RKO (cell line): ENCODE data around the gene VSIG8.

ENCODE experiments used
- DNase-seq: peaks from one replicate; pipeline ENCODE4 v3.0.0-alpha.2; 2016; ENCODE audit warnings: low spot score

VSIG8 gene

DNA sequence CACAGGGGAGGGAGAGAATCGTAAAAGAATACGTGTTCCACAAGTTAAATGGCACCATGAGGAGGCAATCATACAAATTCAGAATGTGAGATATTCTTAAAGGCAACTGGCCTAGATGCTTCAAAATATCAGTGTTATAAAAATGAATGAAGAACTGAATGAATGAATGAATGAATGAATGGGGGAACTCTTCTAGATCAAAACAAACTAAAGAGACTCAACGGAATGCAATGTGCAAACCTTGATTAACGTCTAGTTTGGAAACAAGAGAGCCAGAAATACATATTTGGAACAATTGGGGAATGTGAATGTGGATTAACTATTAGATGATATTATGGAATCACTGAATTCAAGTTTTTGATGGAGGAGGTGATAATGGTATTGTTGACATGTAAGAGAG lies 20.7 kb upstream of the VSIG8 start:
- no peak for DNase-seq

DNA sequence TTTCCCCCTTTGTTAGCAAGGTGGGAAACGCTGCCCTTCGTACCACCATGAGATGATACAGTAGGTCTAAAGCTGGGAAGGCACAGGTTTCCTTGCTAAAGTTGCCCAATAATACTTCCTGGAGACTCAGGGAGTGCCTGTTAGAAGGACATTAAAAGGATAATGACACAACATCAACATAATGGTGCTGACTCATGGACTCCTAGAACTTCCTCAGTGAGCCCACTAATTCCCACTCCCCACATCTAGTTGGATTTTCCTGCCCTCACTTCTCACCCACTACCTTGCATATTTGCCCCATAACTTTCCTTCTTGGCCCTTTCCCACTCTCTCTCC lies 20.0 kb upstream of the VSIG8 start:
- peak; percentile 20 for DNase-seq

DNA sequence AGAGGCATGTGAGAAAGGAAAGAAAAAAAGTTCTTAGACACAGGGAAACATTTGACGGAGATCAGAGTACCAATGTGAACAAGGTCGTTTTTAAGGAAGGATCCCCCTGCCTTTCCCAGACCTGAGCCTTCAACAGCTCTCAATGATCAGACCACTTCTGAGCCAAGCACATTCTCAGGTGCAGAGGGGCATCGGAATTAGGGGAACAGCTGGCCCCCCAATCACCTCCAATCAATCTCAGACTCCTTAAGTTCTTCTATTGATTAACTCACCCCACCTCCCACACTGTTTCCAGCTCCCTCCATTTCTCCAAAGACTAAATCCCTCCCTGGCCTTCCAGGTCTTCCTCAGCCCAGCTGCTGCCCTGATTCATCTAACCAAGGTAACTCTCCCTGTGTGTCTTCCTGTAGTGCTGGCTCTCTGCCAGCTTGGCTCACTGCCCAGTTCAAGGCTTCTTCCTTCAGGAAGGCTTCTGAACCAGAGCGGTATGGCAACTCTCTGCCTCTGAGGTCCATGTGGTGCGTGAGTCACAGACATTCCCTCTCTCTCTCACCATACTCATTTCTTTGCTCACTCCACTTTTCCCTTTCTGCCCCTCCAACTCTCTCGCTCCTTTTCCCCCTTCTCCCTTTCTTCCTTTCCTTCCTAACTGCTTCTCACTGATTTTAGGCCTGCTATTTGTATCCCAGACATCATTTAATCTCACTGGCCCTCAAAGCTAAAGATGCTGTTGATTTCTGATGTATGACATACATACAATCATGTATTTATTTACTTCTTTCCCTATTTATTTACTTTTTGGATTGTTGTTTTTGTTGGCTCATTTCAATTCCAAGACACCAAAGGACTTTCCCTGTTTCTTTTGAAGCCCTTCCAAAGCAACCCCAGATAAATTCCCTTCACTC lies 19.4 kb upstream of the VSIG8 start:
- DNase-seq = peak; percentile 62

DNA sequence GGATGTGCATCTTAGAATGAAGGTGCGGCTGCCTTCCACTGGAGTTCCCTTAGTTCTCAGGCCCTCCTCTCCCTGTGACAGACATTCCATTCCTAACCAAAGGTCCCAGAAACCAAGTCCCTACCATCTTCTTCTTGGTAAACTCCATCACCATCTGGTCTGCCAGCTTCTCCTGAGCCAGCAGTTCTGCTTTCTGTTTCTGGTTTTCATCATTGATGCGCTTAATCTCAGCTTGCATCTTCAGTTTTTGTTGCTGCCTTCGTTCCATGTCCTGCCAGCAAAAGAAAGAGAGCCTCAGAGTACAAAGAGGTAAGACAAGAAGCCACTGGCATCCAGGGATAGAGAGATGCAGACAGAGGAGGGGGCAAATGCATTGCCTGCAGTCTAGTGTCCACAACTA lies 18.0 kb upstream of the VSIG8 start:
- no peak for DNase-seq

DNA sequence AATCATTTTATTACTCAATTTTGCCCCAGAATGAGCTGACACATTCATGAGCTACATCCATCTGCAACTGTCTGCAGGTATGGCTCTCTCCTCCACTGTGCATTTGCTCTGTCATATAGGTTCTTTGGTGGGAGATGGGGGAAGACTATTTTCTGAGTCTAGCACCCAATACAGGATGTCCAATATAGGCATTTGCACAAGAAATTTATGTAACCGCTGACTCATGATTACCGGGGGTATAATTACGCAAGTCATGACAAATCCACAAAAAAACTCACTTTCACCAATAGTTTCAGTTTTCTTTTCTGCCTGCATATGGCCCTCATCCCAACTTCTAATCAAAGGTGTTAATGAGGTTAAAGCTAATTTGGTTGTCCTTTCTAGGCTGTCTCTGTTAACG lies 17.5 kb upstream of the VSIG8 start:
- DNase-seq = peak; percentile 65

DNA sequence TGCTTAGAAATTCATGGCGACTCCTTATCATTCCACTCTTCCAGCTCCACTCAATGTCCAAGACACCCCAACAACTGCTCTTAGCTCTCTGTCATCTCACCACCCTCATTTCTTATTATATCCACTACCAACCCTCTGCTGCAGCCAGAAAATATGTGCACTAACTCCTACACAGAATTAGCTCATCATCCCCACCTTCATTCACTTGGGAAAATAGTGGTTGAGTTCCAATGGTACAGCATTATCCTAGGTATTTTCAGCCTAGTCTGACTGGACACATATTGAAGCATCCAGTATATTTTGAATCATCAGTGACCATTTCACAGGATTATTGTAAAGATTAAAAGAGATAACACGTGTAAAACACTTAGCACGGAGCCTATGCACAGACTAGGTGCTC lies 16.7 kb upstream of the VSIG8 start:
- DNase-seq = no peak

DNA sequence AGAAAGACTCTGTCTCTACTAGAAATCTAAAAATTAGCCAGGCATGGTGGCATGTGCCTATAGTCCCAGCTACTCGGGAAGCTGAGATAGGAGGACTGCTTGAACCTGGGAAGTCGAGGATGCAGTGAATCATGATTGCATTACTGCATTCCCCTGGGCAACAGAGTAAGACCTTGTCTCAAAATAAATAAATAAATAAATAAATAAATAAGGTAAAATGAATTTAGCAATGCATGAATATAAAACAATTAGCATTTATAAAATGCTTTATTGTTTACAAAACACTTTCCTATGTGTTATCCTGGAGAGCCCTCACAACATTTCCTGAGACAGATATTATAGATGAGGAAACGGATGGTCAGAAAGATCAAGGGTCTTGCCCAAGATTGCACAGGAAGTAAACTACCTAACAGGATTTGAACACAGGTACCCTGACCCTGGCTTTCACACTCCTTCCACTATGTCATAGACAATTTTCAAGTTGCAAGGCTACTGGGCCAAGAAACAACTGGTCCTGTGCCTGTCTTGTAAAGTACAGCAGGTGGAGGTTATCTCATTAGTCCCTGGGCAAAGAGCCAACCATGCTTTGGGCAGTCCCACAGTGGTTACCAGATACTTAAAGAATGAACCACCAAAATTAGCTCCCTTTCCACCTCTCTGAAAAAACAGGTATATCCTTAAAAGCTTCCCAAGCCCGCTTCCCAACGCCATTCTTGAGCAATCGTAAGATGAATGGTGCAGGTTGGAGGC lies 15.4 kb upstream of the VSIG8 start:
- DNase-seq = no peak

DNA sequence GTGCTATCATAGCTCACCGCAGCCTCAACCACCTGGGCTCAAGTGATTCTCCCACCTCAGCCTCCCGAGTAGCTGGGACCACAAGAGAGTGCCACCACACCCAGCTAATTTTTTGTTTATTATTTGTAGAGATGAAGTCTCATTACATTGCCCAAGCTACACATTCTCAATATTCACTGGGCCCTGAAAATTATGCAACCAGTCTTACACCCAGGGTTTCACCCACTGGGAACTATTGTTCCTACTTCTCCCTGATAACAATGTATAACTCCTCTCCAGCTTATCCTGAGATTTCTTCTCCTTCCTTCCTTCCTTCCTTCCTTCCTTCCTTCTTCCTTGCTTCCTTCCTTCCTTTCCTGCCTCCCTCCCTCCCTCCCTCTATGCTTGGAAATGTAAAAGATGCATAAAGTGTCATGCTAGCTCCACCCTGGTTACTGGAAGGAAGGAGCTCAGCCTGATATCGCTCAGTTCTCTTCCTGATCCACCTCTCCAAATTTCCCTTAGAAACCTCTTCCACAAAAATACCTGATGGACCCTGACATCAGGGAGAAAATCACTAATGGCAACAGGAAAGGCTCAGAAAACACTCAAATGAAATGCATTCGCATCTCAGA lies 11.2 kb upstream of the VSIG8 start:
- no peak for DNase-seq

DNA sequence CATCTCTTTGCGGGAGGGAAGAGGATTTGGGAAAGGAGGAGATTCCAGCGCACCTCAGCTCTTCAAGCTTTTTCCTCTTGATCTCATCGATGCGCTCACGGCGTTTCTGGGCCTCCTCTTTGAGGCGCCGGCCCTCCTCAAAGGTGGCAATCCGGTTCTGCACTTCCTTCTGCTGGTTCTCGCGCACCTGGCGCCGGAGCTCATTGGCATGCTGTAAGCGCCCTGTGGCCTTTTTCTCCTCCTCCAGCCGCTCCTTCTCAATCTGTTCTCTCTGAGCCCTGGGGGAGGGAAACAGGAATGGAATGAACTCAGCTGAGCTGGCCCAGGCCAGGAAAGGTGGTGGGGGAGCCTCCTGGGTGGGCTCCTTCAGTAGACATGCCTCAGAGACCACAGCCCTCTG lies 10.4 kb upstream of the VSIG8 start:
- no peak for DNase-seq

DNA sequence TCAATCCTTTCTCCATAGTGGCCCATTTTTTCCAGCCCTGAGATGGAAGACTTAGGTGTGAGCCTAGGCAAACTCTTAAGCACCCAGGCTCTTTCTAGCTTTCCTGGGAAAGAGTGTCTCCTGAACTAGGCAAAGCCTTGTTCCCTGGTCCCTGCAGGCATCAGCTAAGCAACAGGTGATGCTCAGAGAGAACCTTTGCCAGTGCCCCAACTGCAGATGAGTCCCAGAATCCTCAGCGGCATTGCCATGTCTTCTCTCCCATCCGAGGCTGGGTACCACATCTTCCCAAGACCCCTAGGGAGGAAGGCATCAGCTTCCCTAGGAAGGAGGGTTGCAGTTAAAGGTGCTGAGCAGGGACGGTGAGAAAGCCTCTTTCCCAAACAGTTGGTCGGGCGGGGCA lies 8.2 kb upstream of the VSIG8 start:
- no peak for DNase-seq

DNA sequence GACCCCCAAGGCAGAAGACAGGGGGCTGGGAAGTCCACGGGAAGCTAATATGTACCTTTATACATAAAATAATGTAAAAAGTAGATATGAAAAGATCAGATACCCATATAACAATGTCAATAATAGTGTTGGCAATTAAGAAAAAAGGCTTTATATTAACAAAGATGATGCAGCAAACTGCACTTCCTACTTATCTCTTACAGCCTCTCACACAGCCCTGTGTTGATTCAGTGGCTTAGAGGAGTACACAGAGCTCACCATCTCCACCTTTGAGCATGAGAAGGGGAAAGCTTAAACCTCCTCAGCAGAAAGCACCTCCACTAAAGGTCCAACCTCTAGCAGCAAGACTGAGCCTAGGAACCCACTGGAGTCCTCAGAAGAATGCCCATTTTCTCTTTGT lies 7.2 kb upstream of the VSIG8 start:
- no peak for DNase-seq

DNA sequence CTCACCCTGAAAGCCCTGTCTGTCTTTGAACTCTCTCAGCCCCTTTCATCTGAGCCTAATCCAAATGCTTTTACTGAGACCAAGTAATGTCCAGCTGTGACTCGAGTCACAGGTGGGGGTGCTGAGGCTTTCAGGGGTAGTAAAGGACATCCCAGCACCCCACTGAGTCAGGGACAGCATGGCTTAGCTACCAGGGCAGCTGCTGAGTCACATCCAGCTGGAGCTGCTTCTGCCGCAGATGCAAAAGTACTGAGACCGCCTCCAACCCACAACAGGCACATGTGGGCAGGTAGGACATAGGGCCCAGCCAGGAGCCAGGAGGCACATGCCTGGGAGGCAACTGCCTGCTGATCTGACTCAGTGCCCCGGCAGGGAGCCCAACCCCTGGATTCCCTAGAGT lies 6.7 kb upstream of the VSIG8 start:
- DNase-seq = peak; percentile 44

DNA sequence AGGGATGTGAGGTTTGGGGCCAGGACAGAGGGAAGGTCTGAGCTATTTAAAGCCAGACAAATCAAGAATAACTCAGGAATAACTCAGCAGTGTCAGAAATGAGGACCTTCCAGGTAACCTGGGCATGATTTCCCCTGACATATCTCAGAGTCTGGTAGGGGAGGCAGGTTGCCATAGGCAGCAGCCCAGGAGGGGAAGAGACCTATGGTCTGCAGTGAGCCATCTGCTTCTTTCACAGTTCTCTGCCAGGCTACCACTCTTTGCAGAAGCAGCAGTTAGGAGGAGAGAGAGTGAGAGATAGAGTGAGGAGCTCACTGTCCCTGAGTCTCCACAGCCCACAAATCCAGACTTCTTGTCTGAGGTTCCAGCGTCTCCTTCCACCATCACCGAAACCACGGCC lies 6.3 kb upstream of the VSIG8 start:
- DNase-seq = no peak

DNA sequence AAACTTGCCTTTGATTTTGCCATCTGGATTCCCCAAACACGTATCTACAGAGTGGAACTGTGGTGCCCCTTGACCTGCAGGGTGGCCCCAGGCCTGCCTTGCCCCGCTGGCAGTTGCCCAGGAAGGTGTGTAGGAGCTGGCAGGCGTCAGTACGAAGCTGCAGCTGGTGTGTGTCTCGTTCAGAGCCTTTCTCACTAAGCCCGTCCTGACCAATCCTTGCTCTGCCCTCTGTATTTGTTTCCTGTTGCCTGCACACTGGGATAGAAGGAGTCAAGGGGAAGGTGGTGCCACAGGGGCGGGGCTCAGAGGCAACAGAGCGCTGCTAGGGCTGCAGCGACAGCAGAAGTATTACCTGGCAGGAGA lies 5.2 kb upstream of the VSIG8 start:
- DNase-seq = no peak

DNA sequence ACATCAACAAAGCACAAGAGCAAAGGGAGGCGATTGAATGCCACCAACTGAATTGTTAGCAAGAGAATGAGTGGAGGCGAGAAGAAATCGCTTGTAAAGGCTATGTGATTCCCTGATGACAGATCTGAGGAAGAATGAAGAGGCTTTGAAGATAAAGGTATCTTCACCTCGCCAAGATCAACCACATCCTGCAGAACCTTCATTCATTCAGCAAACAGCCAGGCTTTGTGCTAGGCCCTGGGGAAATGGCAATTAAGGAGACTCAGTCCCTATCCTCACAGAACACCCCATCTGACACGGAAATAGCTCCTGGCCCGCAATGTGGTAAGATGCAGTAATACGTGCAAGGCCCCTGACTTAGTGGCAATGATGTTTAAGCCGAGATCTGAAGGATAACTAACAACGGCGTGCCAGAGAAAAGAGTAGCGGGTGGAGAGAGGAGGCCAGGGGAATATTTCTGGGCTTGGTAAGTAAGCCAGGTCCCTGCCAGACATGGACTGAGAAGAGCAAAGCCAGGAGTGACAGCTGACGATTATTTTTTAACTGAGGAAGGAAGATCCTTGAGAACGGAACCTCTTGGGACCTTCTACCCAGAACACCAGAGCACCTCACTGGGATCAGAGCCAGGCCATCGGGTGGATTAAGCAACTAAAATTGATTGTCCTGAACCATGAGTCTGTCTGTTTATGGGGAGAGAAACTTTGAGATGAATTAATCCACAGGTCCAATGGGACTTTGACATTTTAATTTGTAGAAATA lies 4.6 kb upstream of the VSIG8 start:
- DNase-seq = no peak

DNA sequence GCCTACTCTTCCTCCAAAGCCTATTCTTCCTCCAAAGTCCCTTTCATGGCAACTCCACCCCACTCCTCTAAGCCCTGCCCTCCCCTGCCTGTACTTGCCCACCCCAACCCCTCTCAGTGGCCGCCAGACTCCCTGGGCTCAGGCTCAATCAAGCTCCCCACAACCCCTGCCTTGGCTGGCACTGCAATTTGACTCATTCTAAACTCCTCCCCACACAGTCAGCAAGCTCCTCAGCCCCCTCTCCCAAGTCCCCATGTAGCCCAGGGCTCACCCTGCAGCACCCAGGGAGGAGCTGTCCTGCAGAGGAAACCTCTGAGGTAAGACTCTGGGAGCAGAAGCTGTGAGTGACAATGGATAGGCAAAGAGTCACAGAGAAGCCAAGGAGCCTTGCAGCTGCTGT lies 3.6 kb upstream of the VSIG8 start:
- no peak for DNase-seq

DNA sequence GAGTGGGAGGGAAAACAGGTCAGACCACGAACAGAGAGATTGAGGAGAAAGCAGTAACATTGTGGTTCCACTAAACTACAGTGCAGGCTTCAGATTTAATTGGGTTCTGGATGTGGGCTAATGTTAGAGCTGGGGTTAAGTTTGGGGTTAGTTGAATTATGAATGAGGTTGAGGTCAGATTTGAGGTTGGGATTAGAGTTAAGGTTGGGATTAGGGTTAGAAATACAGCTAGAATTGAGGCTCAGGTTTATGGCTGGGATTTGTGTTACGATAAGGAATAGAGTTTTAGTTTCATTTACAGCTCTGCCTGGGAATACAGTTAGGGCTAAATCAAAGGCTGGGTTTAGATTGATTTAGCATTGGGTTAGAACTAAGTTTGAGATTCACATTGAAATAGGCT lies 1.8 kb upstream of the VSIG8 start:
- DNase-seq = no peak

DNA sequence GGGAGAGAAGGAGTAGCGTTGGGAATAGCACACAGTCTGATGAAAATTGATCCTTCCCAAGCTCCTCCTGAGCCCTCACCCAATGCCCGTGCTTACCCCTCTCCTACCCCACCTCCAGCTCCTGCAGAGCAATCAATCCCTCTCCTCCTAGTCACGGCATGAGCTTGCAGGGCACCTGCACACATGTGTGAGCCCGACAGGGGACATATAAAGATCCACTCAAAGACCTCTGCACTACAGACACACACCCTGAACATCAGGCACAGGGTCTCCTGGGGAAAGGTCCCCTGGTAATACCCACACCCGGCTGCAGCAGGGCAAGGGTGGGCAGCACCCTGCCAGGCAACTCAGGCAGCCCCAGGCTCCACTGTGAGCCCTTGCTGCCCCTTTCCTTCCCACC lies 426 bp downstream of the VSIG8 start:
- no peak for DNase-seq

DNA sequence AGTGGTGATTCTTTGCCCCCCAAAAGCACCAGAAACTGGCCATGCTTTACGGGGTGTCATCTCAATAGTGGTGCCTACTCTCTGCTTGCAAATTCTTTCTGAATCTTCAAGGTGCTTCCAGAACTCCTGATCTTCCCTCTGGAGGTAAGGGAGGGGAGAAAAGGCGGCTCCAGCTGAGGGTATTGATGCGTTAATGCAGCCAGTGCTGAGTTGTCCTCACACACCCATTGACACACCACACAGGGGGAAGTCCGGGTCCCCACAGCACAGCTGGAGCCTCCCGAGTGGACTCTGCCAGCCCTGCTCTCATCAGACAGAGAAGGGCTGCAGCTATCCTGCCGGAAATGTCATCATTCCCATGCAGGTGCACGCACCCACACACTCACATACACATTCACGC lies 1.2 kb downstream of the VSIG8 start:
- no peak for DNase-seq

DNA sequence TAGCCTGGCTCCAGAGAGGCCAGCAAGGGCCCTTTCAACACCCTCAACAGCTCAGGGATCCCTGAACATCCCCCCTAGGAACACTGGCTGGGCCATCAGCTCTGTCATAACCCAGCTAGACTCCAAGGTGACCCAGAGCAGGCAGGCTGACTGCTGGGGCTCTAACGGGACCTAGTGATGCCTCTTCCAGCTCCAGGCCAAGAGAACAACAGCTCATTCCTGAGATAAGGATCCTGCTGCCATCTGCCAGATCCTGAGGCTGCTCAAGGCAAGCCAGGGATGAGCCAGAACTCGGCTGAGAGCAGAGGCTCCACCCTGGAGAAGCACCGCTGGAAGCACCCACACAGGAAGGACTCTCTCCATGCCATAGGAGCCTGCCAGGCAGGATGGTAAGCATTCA lies 2.0 kb downstream of the VSIG8 start:
- DNase-seq = no peak

DNA sequence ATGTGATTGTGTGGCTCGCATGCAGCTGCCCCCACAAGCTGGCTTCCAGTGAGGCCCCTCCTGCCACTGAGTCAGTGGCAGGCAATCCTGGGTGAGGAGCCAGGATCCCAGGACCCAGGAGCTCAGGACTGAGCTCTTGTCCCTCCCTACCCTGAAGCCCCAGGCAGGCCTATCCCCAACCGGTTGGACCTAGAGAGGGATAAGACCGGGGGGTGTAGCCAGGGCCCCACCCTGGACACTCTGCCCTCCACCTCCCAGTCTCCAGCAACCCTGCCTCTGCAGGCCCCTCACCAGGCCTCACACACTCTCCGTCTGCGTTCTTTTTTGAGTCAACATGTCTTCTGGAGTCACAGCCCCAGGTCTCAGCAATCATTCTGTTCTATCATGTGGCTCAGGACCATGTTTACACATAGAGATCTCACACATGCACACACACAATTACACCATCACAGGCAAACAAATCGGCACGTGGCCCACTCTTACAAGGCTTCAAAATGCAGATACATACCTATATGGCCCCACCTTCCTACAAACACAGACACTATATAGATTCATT lies 2.6 kb downstream of the VSIG8 start:
- DNase-seq = no peak

DNA sequence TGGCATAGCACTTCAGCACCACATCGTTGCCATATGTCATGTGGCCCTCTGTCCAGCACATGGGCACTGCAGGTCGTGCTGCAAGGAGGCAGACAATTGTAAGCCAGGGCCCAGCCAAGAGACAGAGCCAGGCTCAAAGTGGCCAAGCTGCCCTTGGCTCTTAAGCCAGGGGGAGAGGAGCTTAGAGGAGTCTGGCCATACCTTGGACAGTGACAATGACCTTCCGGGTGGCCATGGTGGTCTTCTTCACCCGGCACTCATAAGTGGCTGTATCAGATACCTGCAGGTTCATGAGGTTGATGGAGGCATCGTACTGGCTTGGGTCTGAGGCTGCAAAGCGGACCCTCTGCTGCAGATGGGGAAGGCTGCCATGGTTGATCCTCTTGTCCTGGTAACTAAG lies 4.6 kb downstream of the VSIG8 start:
- no peak for DNase-seq
